GM18868 (cell line): Measurements from ENCODE around the gene MXRA5.
"Not testable (repeated sequence)": the region's sequence is repeated elsewhere in the genome, so short reads cannot be mapped to it uniquely, and the experiment has no call there.

Source experiments
- ATAC-seq: cut with Tn5 transposase; IDR thresholded peaks from one replicate; pipeline ENCODE4 v1.9.1; 2021; ENCODE audit warnings: mild to moderate bottlenecking, moderate library complexity; ENCODE audit not compliant: unreplicated experiment

MXRA5 gene

GRCh38 chrX:3326681-3327080 lies 19.8 kb downstream of the MXRA5 start:
- no peak for ATAC-seq

- ATAC-seq, result no peak
Observed at GRCh38 chrX:3320471-3321046, 25.9 kb downstream of the MXRA5 start.

- ATAC-seq, result no peak
Observed at GRCh38 chrX:3317191-3317718, 29.2 kb downstream of the MXRA5 start.

- ATAC-seq, result no peak
Observed at GRCh38 chrX:3312109-3312508, 34.3 kb downstream of the MXRA5 start.

- ATAC-seq, result no peak
Observed at GRCh38 chrX:3307881-3308280, 38.6 kb downstream of the MXRA5 start.

- ATAC-seq, result no peak
Observed at GRCh38 chrX:3299636-3300035, 46.8 kb downstream of the MXRA5 start.

- ATAC-seq, result no peak
Observed at GRCh38 chrX:3295731-3296130, 50.7 kb downstream of the MXRA5 start.

GRCh38 chrX:3293251-3293650 lies 53.2 kb downstream of the MXRA5 start:
- no peak for ATAC-seq

- no peak for ATAC-seq
Observed at GRCh38 chrX:3290561-3290960, 55.9 kb downstream of the MXRA5 start.

GRCh38 chrX:3286196-3286945 lies 60.1 kb downstream of the MXRA5 start:
- no peak for ATAC-seq

- ATAC-seq, result no peak
Observed at GRCh38 chrX:3280706-3281105, 65.7 kb downstream of the MXRA5 start.

- ATAC-seq, result not testable (repeated sequence)
Observed at GRCh38 chrX:3273668-3274067, 72.8 kb downstream of the MXRA5 start.

- ATAC-seq, result no peak
Observed at GRCh38 chrX:3271834-3272186, 74.6 kb downstream of the MXRA5 start.

- no peak for ATAC-seq
Observed at GRCh38 chrX:3271183-3271833, 75.1 kb downstream of the MXRA5 start.

GRCh38 chrX:3268829-3269228 lies 77.6 kb downstream of the MXRA5 start:
- ATAC-seq, result no peak

GRCh38 chrX:3263681-3264126 lies 82.7 kb downstream of the MXRA5 start:
- no peak for ATAC-seq

GRCh38 chrX:3262901-3263300 lies 83.6 kb downstream of the MXRA5 start:
- ATAC-seq, result no peak
